Measurements from ENCODE around the gene BEST2. TPM values are rescaled to one million over a fixed set of nuclear protein-coding genes. Genes with fewer than 3 reads are reported as not detected.

The BEST2 gene
- polyA plus RNA-seq, 3 donors from 2014 or later, result not detected

DNA sequence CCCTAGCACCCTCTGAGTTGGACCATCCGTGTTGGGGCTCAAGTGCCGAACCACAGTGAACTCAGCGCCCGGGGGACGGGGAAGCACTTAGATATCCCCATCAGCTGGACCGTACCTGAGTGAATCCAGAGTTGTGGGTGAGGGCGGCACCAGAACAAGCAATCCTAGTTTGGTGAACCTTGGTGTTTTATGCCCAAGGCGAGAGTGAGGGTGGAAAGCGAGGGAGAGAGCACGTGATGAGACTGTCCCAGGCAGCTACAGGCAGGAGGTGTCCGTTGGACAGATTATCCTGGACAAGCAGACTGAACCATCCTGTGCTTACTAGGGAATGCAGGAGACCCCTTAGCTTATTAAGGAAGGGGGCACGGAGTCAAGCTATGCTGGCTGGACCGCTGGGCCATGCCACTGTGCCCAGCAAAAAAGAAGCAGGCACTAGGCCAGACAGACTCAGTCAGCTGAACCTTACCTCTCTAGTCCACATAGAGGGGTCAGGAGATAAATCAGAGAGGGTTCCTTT lies 13.7 kb upstream of the BEST2 start:
- peak overlapping the region; percentile 98 to 100 (median 99) for H3K4me3 Mint-ChIP-seq
- peaks cover 6 to 14% (median 10%) of the 10 kb centered on the region in 3 donors for H3K36me3 Mint-ChIP-seq
- no peak for DNase-seq
- no peaks in the 10 kb centered on the region for H3K9me3 Mint-ChIP-seq
- H3K27ac Mint-ChIP-seq, result peak overlapping the region; percentile 93 to 98 (median 94)
- peaks cover 35 to 36% of the 10 kb centered on the region in 2 donors for H3K4me1 Mint-ChIP-seq
- peaks cover 19 to 22% (median 21%) of the 10 kb centered on the region in 3 donors for H3K27me3 Mint-ChIP-seq (ENCODE audit: low read depth in 3 of 3)

DNA sequence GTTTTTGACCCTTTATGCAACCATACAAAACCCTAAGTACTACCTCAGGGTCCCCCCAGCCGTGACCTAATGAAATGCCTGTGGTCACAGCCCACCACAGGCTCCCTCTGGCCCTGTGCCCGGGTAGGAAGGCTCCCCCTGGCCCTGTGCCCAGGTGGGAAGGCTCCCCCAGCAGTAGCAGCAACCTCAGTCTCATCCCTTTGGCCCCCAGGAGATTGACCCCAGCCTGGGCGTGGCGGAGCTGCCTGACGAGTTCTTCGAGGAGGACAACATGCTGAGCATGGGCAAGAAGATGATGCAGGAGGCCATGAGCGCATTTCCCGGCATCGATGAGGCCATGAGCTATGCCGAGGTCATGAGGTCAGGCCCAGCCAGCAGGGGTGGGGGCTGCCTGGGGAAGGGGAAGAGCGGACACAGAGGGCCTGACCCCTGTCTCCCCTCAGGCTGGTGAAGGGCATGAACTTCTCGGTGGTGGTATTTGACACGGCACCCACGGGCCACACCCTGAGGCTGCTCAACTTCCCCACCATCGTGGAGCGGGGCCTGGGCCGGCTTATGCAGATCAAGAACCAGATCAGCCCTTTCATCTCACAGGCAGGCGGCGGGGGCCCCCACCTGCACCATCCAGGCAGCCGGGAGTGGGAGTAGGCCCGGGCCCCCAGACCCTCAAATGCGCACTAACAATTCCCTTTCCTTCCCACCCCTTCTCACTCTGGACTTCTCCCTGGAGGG lies 6.3 kb upstream of the BEST2 start:
- Mint-ChIP-seq H3K27ac (no peak overlapping the region), H3K27me3 (ENCODE audit: low read depth in 3 of 3) (peaks cover 0 to 4% (median 1%) of the 10 kb centered on the region in 3 donors), H3K4me1 (peaks cover 0 to 6% of the 10 kb centered on the region in 2 donors), H3K9me3 (no peaks in the 10 kb centered on the region), H3K36me3 (peaks cover 16 to 25% (median 25%) of the 10 kb centered on the region in 3 donors), H3K4me3 (no peak overlapping the region)
- no peak for DNase-seq

DNA sequence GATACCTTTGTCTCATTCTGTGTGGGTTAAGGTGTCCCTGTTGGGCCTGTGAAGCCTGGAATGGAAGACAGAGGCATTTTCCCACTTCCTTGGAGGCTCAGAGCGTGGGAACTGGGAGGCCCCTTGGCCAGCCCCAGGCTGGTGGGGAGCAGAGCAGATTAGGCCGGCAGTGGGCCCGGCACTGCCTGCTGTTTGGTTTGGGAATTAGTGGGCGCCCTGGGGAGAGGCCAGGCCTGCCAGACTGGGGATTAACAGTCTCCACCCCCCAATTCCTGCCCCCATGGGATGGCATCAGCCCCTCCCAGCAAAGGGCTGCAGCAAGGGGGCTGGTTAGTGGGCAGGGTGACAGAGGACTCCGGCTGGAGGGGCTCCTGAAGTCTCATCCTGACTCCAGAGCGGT lies 3.1 kb upstream of the BEST2 start:
- H3K9me3 Mint-ChIP-seq, result peaks cover 0 to 1% (median 0%) of the 10 kb centered on the region in 6 donors
- H3K4me3 Mint-ChIP-seq, result no peak overlapping the region
- H3K27me3 Mint-ChIP-seq (ENCODE audit: low read depth in 3 of 3), result peaks cover 0 to 6% (median 1%) of the 10 kb centered on the region in 3 donors
- H3K4me1 Mint-ChIP-seq, result peaks cover 0 to 6% of the 10 kb centered on the region in 2 donors
- no peak overlapping the region for H3K27ac Mint-ChIP-seq
- peaks cover 7 to 21% (median 14%) of the 10 kb centered on the region in 3 donors for H3K36me3 Mint-ChIP-seq
- DNase-seq, result no peak

DNA sequence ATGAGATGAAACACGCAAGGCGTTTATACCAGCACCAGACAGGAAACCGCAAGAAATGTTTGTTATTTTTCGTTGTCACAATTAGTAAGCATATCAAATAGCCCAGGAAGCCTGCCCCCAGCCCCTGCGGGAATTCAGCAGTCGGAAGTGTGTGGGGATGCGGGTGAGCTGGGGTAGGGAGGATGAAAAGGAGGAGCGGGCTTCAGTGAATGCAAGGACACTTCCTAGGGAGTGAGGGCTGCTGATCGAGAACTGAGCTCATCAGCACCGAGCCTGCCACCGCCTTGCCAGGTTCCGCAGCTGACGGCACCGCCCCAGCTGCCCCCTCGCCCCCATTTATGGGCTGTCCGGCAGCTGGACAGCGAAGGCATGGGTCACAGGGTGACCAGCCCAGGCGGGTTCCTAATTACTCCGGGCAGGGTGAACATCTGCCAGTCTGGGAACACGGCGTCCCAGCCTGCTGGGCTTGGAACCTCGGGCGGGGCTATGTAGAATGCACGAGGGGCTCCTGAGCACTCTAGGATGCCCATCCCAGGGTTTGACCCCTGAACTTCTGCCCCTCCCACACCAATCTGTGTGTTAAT lies 1.6 kb upstream of the BEST2 start:
- peaks cover 0 to 6% of the 10 kb centered on the region in 2 donors for H3K4me1 Mint-ChIP-seq
- H3K36me3 Mint-ChIP-seq, result peaks cover 7 to 16% (median 14%) of the 10 kb centered on the region in 3 donors
- H3K27me3 Mint-ChIP-seq (ENCODE audit: low read depth in 3 of 3), result peaks cover 0 to 10% (median 3%) of the 10 kb centered on the region in 3 donors
- peak overlapping the region in 1 of 5 donors; percentile 19 for H3K4me3 Mint-ChIP-seq
- no peak overlapping the region for H3K27ac Mint-ChIP-seq
- peaks cover 0 to 1% (median 0%) of the 10 kb centered on the region in 6 donors for H3K9me3 Mint-ChIP-seq
- DNase-seq, result no peak

DNA sequence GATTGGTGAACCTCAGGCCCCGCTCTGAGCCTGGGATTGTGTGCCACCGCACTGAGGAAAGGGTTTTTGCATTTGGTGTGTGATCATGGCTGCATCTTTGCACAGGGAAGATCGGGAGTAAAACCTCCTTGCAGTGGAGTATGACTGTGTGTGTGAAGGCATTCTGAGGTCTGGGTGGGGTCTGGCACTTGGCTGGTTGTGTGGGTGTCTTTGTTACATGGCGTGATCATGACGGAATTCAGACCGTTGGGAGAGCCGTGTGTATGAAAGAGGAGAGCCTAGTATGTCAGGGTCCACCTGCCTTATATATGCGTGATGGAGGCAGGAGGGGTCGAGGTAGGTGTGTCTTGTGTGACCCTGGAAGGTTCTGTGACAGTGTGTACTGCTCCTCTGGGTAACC lies 740 bp upstream of the BEST2 start:
- Mint-ChIP-seq H3K4me3 (no peak overlapping the region), H3K27me3 (ENCODE audit: low read depth in 3 of 3) (peaks cover 0 to 10% (median 3%) of the 10 kb centered on the region in 3 donors), H3K4me1 (peaks cover 0 to 6% of the 10 kb centered on the region in 2 donors), H3K36me3 (peaks cover 7 to 16% (median 12%) of the 10 kb centered on the region in 3 donors), H3K27ac (no peak overlapping the region), H3K9me3 (peaks cover 0 to 1% (median 0%) of the 10 kb centered on the region in 6 donors)
- no peak for DNase-seq

DNA sequence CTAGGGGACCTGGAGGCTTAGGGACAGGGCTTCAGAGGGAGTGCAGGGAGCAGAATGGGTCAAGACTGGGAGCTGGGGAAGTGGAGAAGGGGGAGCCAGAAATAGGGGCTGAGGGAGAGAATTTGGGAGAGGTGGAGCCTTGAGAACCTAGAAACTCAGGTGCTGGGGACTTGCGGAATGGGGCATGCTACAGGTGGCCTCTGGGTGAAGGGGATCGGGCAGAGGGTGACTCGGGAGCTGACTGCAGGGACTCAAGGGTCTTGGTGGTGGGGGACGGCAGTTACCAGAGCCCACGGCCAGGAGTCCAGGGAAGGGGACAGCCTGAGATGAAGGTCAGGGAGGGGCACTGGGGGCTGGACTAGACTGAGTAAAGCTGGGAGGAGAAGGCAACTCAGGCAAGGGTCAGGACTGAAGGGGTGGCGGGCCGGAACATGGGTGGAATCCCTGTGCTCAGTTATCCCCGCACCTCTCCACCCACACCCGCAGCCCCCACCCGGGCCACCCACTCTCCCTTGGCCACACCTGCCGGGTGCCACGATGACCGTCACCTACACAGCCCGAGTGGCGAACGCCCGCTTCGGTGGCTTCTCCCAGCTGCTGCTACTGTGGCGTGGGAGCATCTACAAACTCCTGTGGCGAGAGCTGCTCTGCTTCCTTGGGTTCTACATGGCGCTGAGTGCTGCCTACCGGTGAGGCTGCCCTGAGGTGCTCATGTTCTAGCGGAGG lies 628 bp downstream of the BEST2 start:
- H3K4me1 Mint-ChIP-seq, result peaks cover 0 to 6% of the 10 kb centered on the region in 2 donors
- H3K9me3 Mint-ChIP-seq, result peaks cover 0 to 1% (median 0%) of the 10 kb centered on the region in 6 donors
- no peak overlapping the region for H3K4me3 Mint-ChIP-seq
- H3K27me3 Mint-ChIP-seq (ENCODE audit: low read depth in 3 of 3), result peaks cover 0 to 9% (median 5%) of the 10 kb centered on the region in 3 donors
- no peak for DNase-seq
- H3K27ac Mint-ChIP-seq, result no peak overlapping the region
- peaks cover 7 to 11% (median 11%) of the 10 kb centered on the region in 3 donors for H3K36me3 Mint-ChIP-seq

DNA sequence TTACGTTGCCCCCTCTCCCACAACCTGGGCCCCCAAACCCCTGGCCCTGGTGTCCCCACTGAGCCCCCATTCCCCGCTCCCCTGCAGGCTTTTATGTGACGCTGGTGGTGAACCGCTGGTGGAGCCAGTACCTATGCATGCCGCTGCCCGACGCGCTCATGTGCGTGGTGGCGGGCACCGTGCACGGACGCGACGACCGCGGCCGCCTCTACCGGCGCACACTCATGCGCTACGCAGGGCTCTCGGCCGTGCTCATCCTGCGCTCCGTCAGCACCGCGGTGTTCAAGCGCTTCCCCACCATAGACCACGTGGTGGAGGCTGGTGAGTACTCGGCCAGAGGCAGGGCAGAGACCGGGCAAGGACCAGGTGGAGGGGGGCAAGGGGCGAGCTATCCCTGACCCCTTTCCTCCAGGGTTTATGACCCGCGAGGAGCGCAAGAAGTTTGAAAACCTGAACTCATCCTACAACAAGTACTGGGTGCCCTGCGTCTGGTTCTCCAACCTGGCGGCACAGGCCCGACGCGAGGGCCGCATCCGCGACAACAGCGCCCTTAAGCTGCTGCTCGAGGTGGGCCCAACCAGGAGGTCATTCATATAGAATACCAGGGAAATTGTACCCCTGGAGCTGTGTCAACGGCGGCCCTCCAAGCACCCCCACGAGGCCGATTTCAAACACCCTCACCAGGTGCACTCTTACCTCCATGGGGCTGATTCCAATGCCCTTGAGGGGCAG lies 3.0 kb downstream of the BEST2 start:
- Mint-ChIP-seq H3K9me3 (peaks cover 0 to 1% (median 0%) of the 10 kb centered on the region in 6 donors), H3K4me3 (no peak overlapping the region), H3K27me3 (ENCODE audit: low read depth in 3 of 3) (peaks cover 5 to 8% (median 7%) of the 10 kb centered on the region in 3 donors), H3K4me1 (peaks cover 4 to 6% of the 10 kb centered on the region in 2 donors), H3K36me3 (no peaks in the 10 kb centered on the region), H3K27ac (no peak overlapping the region)
- no peak for DNase-seq

DNA sequence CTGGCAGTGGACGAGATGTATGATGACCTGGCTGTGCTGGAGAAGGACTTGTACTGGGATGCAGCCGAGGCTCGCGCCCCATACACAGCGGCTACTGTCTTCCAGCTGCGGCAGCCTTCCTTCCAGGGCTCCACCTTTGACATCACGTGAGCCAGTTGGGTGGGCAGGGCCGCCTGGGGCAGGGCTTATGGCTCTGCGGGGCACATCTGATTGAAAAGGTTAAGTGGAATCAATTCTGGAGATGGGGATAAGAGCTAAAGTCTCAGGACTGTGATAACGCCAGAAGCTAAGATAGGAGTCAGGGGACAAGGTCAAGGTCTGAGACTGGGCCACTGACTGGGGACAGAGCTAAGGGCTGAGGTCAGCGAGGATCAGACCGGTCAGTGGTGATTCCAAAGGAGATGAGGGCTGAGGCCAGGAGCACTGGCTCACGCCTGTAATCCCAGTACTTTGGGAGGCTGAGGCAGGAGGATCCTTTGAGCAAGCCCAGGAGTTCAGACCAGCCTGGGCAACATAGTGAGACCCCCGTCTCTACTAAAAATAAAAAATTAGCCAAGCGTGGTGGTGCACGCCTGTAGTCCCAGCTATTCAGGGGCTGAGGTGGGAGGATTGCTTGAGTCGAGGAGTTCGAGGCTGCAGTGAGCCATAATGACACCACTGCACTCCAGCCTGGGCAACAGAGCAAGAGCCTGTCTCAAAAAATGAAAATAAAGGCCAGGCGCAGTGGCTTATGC lies 4.7 kb downstream of the BEST2 start:
- peaks cover 5 to 7% of the 10 kb centered on the region in 2 donors for H3K4me1 Mint-ChIP-seq
- no peaks in the 10 kb centered on the region for H3K9me3 Mint-ChIP-seq
- H3K27me3 Mint-ChIP-seq (ENCODE audit: low read depth in 3 of 3), result peaks cover 5 to 6% (median 5%) of the 10 kb centered on the region in 3 donors
- no peak for DNase-seq
- H3K27ac Mint-ChIP-seq, result no peak overlapping the region
- no peaks in the 10 kb centered on the region for H3K36me3 Mint-ChIP-seq
- no peak overlapping the region for H3K4me3 Mint-ChIP-seq

DNA sequence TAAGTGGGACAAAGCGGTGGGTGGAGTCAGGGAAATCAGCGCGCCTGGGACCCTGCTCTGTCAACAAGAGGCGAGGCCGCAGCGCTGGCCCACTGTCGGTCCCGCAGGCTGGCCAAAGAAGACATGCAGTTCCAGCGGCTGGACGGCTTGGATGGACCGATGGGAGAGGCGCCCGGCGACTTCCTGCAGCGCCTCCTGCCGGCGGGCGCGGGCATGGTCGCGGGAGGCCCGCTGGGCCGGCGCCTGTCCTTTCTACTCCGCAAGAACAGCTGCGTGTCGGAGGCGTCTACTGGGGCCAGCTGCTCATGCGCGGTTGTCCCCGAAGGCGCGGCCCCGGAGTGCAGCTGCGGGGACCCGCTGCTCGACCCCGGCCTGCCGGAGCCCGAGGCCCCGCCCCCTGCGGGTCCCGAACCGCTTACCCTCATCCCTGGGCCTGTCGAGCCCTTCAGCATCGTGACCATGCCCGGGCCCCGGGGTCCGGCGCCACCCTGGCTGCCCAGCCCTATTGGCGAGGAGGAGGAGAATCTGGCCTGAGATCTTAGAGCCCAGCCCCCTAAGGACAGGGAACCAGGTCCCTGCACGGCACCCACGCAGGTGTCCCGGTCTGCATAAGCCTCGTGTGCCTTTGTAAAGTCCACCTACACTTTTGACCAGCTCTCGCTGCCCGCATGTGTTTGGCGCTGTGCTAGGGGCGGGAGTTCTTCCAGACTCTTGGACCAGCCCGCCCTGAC lies 6.1 kb downstream of the BEST2 start:
- peak; percentile 60 to 67 (median 65) for DNase-seq
- Mint-ChIP-seq H3K9me3 (no peaks in the 10 kb centered on the region), H3K27me3 (ENCODE audit: low read depth in 3 of 3) (peaks cover 5 to 7% (median 6%) of the 10 kb centered on the region in 3 donors), H3K4me3 (peak overlapping the region in 3 of 5 donors; percentile 7 to 26 (median 21)), H3K36me3 (no peaks in the 10 kb centered on the region), H3K27ac (no peak overlapping the region), H3K4me1 (peaks cover 5 to 7% of the 10 kb centered on the region in 2 donors)

DNA sequence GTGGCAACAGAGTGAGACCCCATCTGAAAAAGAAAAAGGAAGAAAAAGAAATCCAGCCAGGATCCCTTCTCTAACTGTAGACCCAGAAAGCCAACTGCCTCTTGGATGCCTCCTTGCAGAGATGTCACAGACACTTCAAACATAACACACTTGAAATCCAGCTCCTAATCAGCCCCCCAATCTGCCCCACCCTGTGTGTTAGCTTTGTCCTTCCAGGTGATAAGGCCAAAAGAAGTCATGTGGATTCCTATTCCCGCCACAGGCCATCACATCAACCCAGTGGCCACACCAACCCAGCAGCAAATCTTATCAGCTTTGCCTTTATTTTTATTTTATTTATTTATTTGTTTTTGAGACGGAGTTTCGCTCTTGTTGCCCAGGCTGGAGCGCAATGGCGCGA lies 8.1 kb downstream of the BEST2 start:
- H3K27me3 Mint-ChIP-seq (ENCODE audit: low read depth in 3 of 3), result peaks cover 2 to 7% (median 5%) of the 10 kb centered on the region in 3 donors
- no peaks in the 10 kb centered on the region for H3K36me3 Mint-ChIP-seq
- H3K9me3 Mint-ChIP-seq, result no peaks in the 10 kb centered on the region
- H3K4me3 Mint-ChIP-seq, result no peak overlapping the region
- H3K4me1 Mint-ChIP-seq, result peaks cover 5 to 7% of the 10 kb centered on the region in 2 donors
- DNase-seq, result no peak
- H3K27ac Mint-ChIP-seq, result no peak overlapping the region

DNA sequence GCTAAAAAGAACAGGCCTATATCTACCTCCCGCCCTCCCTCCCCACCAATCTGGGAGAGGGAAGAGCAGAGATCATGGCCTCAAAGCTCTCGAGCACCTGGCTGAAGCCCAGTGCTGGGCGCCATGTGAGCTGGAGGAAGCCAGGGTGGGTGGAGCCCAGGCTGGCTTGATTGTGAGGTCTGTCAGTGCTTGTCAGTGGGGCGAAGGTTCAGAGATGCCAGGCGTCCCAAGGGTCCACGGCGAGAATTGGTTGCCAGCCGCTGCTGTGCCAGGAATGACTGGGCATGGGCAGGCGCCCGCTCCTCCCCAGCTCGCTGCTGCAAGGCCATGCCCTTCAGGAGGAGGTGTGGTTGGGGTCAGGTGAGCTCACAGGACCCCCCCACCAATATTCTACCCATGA lies 11.5 kb downstream of the BEST2 start:
- DNase-seq, result no peak
- no peak overlapping the region for H3K4me3 Mint-ChIP-seq
- peaks cover 0 to 4% (median 0%) of the 10 kb centered on the region in 3 donors for H3K36me3 Mint-ChIP-seq
- H3K27ac Mint-ChIP-seq, result no peak overlapping the region
- H3K9me3 Mint-ChIP-seq, result no peaks in the 10 kb centered on the region
- peaks cover 2 to 5% (median 3%) of the 10 kb centered on the region in 3 donors for H3K27me3 Mint-ChIP-seq (ENCODE audit: low read depth in 3 of 3)
- H3K4me1 Mint-ChIP-seq, result peaks cover 3 to 5% of the 10 kb centered on the region in 2 donors

DNA sequence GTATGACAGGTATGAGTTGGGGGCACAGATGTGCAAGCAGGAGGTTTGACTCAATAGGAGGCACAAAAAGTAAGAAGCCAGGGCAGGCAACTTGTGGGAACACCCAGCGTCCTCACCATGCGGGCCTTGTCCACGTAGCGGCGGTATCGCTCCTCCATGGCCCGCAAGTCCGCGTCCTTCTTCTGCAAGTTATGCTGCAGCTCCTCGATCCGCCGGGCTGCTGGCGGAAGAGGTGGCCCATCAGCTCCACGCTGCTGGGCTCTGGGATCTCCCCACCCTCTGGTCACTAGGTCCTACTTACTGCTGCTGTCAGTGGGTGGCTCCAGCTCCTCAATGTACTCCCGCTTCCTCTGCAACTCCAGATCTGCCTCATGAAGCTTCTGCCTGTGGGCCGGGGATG lies 13.1 kb downstream of the BEST2 start:
- H3K4me1 Mint-ChIP-seq, result peaks cover 2 to 5% of the 10 kb centered on the region in 2 donors
- no peak overlapping the region for H3K4me3 Mint-ChIP-seq
- peaks cover 0 to 1% (median 0%) of the 10 kb centered on the region in 3 donors for H3K27me3 Mint-ChIP-seq (ENCODE audit: low read depth in 3 of 3)
- peaks cover 0 to 4% (median 0%) of the 10 kb centered on the region in 3 donors for H3K36me3 Mint-ChIP-seq
- H3K9me3 Mint-ChIP-seq, result no peaks in the 10 kb centered on the region
- no peak for DNase-seq
- H3K27ac Mint-ChIP-seq, result no peak overlapping the region

Data from immature natural killer cell (primary cell).